PC-3 (cell line): ENCODE data around the gene RNF166.

ENCODE experiments used
- EZH2 ChIP-seq: fragments of 300-600 bp; sonication (generic); IDR thresholded peaks from one replicate; pipeline ENCODE4 v1.6.1; 2017; ENCODE audit warnings: antibody characterized with exemption, mild to moderate bottlenecking, low read length; ENCODE audit not compliant: unreplicated experiment
- EZH2phosphoT487 ChIP-seq: fragments of 300-600 bp; sonication (generic); IDR thresholded peaks from 2 replicates; pipeline ENCODE4 v1.6.1; 2018; ENCODE audit warnings: mild to moderate bottlenecking, antibody characterized with exemption, low read length, borderline replicate concordance
- TF ChIP-seq, protein P1 (sequence below): fragments of 300-600 bp; sonication (generic); conservative IDR thresholded peaks from 2 replicates; pipeline ENCODE4 v1.5.1; 2017; ENCODE audit warnings: antibody characterized with exemption, low read depth, mild to moderate bottlenecking, low read length

- TF ChIP-seq, protein P1, sequence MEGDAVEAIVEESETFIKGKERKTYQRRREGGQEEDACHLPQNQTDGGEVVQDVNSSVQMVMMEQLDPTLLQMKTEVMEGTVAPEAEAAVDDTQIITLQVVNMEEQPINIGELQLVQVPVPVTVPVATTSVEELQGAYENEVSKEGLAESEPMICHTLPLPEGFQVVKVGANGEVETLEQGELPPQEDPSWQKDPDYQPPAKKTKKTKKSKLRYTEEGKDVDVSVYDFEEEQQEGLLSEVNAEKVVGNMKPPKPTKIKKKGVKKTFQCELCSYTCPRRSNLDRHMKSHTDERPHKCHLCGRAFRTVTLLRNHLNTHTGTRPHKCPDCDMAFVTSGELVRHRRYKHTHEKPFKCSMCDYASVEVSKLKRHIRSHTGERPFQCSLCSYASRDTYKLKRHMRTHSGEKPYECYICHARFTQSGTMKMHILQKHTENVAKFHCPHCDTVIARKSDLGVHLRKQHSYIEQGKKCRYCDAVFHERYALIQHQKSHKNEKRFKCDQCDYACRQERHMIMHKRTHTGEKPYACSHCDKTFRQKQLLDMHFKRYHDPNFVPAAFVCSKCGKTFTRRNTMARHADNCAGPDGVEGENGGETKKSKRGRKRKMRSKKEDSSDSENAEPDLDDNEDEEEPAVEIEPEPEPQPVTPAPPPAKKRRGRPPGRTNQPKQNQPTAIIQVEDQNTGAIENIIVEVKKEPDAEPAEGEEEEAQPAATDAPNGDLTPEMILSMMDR: no peak
- TF ChIP-seq EZH2 (no peak), EZH2phosphoT487 (no peak)
These were observed 9.3 kb upstream of the RNF166 start for GRCh38 chr16:88715312-88716190.
